Endothelial cell of umbilical vein (primary cell): Measurements from ENCODE around the gene PCP2. TPM values are rescaled to one million over a fixed set of nuclear protein-coding genes. Genes with fewer than 3 reads are reported as not detected.

Source experiments
- BruUV-seq: library from RNA; stranded (reverse); fragments of 400-500 nt; replicated peaks from 2 replicates; lab custom pipeline; 2021; lab: Mats Ljungman, UMichigan
- CTCF ChIA-PET: fragments of 300-600, 350-600 bp; sonication (Branson Sonifier 250); formaldehyde crosslinking; loops from one replicate; lab custom pipeline; 2021; ENCODE audit warnings: antibody characterized with exemption, inconsistent platforms; lab: Charles Lee
- POLR2A ChIA-PET: fragments of 300-600, 350-600 bp; sonication (Branson Sonifier 250); formaldehyde crosslinking; loops from one replicate; lab custom pipeline; 2021; ENCODE audit warnings: antibody characterized with exemption, inconsistent platforms; lab: Charles Lee
- DNase-seq: peaks from one replicate; pipeline ENCODE4 v3.0.0-alpha.2; 2011; ENCODE audit warnings: low read depth, low spot score
- FAIRE-seq: peaks from 2 replicates; lab custom pipeline; 2011; peaks lifted over from hg19 to GRCh38; lab: Jason Lieb, UNC
- H2AFZ ChIP-seq: 2 replicates; pipeline ENCODE4 v1.6.0; 2012; ENCODE audit warnings: low read depth, low read length, control low read depth, inconsistent platforms
- H3K27ac ChIP-seq: 2 replicates; pipeline ENCODE4 v1.5.1; 2011; ENCODE audit warnings: low read depth, mild to moderate bottlenecking, control low read depth, low read length, moderate library complexity; ENCODE audit not compliant: insufficient read depth
- H3K27me3 ChIP-seq, 2 experiments: 2 replicates each; pipeline versions ENCODE4 v1.6.0 to v1.6.1; 2011; ENCODE audit warnings: low read length in 2 of 2, mixed read lengths in 1 of 2; ENCODE audit not compliant: control insufficient read depth in 2 of 2, insufficient read depth in 2 of 2
- H3K36me3 ChIP-seq, 2 experiments: 2 replicates in 1 of 2; 3 replicates in 1 of 2; pipeline ENCODE4 v1.5.1; 2011; ENCODE audit warnings: low read length in 2 of 2, mild to moderate bottlenecking in 1 of 2, moderate library complexity in 1 of 2; ENCODE audit not compliant: control insufficient read depth in 2 of 2, insufficient read depth in 2 of 2; ENCODE audit errors: extremely low read depth in 1 of 2
- H3K4me1 ChIP-seq: 3 replicates; pipeline ENCODE4 v1.5.1; 2011; ENCODE audit warnings: mild to moderate bottlenecking, low read length; ENCODE audit not compliant: control insufficient read depth, insufficient read depth; ENCODE audit errors: extremely low read depth
- H3K4me2 ChIP-seq: 2 replicates; pipeline ENCODE4 v1.6.1; 2011; ENCODE audit warnings: low read length, control low read depth, mixed read lengths; ENCODE audit not compliant: insufficient read depth
- H3K4me3 ChIP-seq, 3 experiments: fragments of 200-600 bp in 1 of 3; sonication (generic), shearing (Covaris generic) in 1 of 3; replicated peaks in 1 of 3; 2 replicates each; pipeline ENCODE4 v1.5.1; 2011 to 2016; ENCODE audit warnings: control low read depth in 3 of 3, low read length in 3 of 3, mild to moderate bottlenecking in 2 of 3, inconsistent platforms in 1 of 3, low read depth in 1 of 3, moderate library complexity in 1 of 3; ENCODE audit not compliant: insufficient read depth in 1 of 3
- H3K79me2 ChIP-seq: 2 replicates; pipeline ENCODE4 v1.6.0; 2012; ENCODE audit warnings: low read length, inconsistent platforms; ENCODE audit not compliant: control insufficient read depth, insufficient read depth
- H3K9ac ChIP-seq: replicated peaks from 2 replicates; pipeline ENCODE3; 2011; ENCODE audit warnings: low read length, control low read depth; ENCODE audit not compliant: insufficient read depth; ENCODE audit errors: extremely low read depth
- H3K9me1 ChIP-seq: replicated peaks from 3 replicates; pipeline ENCODE4 v1.6.0; 2011; ENCODE audit warnings: mild to moderate bottlenecking, low read length; ENCODE audit not compliant: control insufficient read depth, insufficient read depth; ENCODE audit errors: extremely low read depth
- H3K9me3 ChIP-seq: replicated peaks from 2 replicates; pipeline ENCODE4 v1.5.1; 2012; ENCODE audit warnings: low read length, inconsistent platforms; ENCODE audit not compliant: control insufficient read depth, insufficient read depth
- H4K20me1 ChIP-seq: replicated peaks from 2 replicates; pipeline ENCODE3; 2011; ENCODE audit warnings: mild to moderate bottlenecking, low read length; ENCODE audit not compliant: control insufficient read depth, insufficient read depth; ENCODE audit errors: extremely low read depth
- CTCF ChIP-seq, 2 donors: IDR thresholded peaks; 1 replicate in 1 of 2; 2 replicates in 1 of 2; pipeline ENCODE4 v1.5.1; 2011; ENCODE audit warnings: low read length in 2 of 2, mild to moderate bottlenecking in 2 of 2, moderate library complexity in 2 of 2, control low read depth in 1 of 2, inconsistent platforms in 1 of 2, low read depth in 1 of 2; ENCODE audit not compliant: insufficient read depth in 1 of 2; ENCODE audit errors: extremely low read depth in 1 of 2
- EZH2 ChIP-seq: IDR thresholded peaks from 2 replicates; pipeline ENCODE4 v1.6.1; 2012; ENCODE audit warnings: borderline replicate concordance, low read depth, mild to moderate bottlenecking, moderate library complexity, low read length, inconsistent platforms; ENCODE audit not compliant: severe bottlenecking
- FOS ChIP-seq: IDR thresholded peaks from 2 replicates; pipeline ENCODE4 v1.6.1; 2011; ENCODE audit warnings: mild to moderate bottlenecking, low read length, moderate library complexity, borderline replicate concordance; ENCODE audit not compliant: insufficient read depth
- GATA2 ChIP-seq: IDR thresholded peaks from 2 replicates; pipeline ENCODE4 v1.7.0; 2011; ENCODE audit warnings: low read depth, mild to moderate bottlenecking, moderate library complexity, mixed read lengths, low read length; ENCODE audit not compliant: insufficient read length, insufficient read depth
- JUN ChIP-seq: IDR thresholded peaks from 2 replicates; pipeline ENCODE4 v1.6.1; 2011; ENCODE audit warnings: borderline replicate concordance, low read depth; ENCODE audit not compliant: insufficient read length, insufficient read depth
- MAX ChIP-seq: IDR thresholded peaks from 2 replicates; pipeline ENCODE4 v1.6.1; 2011; ENCODE audit not compliant: insufficient read depth, insufficient read length
- MYC ChIP-seq: IDR thresholded peaks from one replicate; pipeline ENCODE4 v1.6.1; 2011; ENCODE audit warnings: mild to moderate bottlenecking, low read depth, low read length
- POLR2A ChIP-seq: IDR thresholded peaks from 2 replicates; pipeline ENCODE4 v1.6.1; 2012; ENCODE audit warnings: low read depth, mild to moderate bottlenecking, control low read depth, low read length
- POLR2AphosphoS5 ChIP-seq: IDR thresholded peaks from 2 replicates; pipeline ENCODE4 v1.6.1; 2012; ENCODE audit warnings: low read depth, mild to moderate bottlenecking, control low read depth, low read length, moderate library complexity; ENCODE audit not compliant: insufficient read depth
- dilution Hi-C: fragments of 300-500 bp; cut with MboI; formaldehyde crosslinking; loops from one replicate; pipeline ENCODE4 v1.15.0; 2019; ENCODE audit warnings: low sequenced_read_pairs; ENCODE audit not compliant: extremely low pct_ligation_motif_present
- intact Hi-C: fragments of 100-400 bp; cut with micrococcal nuclease; formaldehyde crosslinking; loops from one replicate; pipeline ENCODE4 v1.10.0; 2022
- polyA plus RNA-seq, 4 experiments: library from polyadenylated mRNA; depleted of rRNA in 3 of 4; stranded (reverse) in 3 of 4; unstranded in 1 of 4; fragments of >200 nt; gene quantifications; 2 replicates each; pipeline versions ENCODE4 v1.2.1 to v1.2.3, GENCODE V29; 2011 to 2012; ENCODE audit warnings: missing spikeins in 1 of 4
- total RNA-seq: library from RNA; stranded (reverse); gene quantifications from 2 replicates; pipeline ENCODE4 v1.2.3, GENCODE V29; 2021

PCP2 gene
- total and polyA plus RNA-seq, 2 donors (not counting 3 experiments of a cell fraction or from before 2014, with no cell fraction given): not detected

GRCh38 chr19:7648265-7649014 is 14.9 kb upstream of the PCP2 start:
- DNase-seq (no peak), FAIRE-seq (no peak)
- no peak overlapping the region for H3K9ac ChIP-seq
- CTCF ChIA-PET: interaction anchor here (0.7 to 5.1 kb wide), 6 partner anchors 13 to 151 kb away, joined by 3 to 37 read pairs (median 4); partner anchors contain the start of gene TRAPPC5
- H3K4me1 ChIP-seq: peaks cover 4% of the 10 kb centered on the region
- no peaks in the 10 kb centered on the region for H4K20me1 ChIP-seq
- no peak overlapping the region for H2AFZ ChIP-seq
- H3K9me3 ChIP-seq: no peaks in the 10 kb centered on the region
- POLR2A ChIA-PET: interaction anchor here (0.6 kb wide), 1 partner anchor 138 kb away, joined by 3 read pairs; no protein-coding TSS in a partner anchor
- no TSS peak for BruUV-seq
- no peak overlapping the region for H3K4me3 ChIP-seq
- no peaks in the 10 kb centered on the region for H3K79me2 ChIP-seq
- H3K4me2 ChIP-seq: no peak overlapping the region
- H3K9me1 ChIP-seq: no peaks in the 10 kb centered on the region
- intact Hi-C loops: no loop called here
- no peak for TF ChIP-seq POLR2AphosphoS5
- TF ChIP-seq MAX: no peak
- no peak for TF ChIP-seq MYC
- TF ChIP-seq EZH2: no peak
- TF ChIP-seq FOS: no peak
- TF ChIP-seq POLR2A: no peak
- TF ChIP-seq GATA2: no peak
- no peak for TF ChIP-seq CTCF (IDR thresholded peaks at IDR 0.05; ENCODE audit: extremely low read depth in 1 of 2, insufficient read depth in 1 of 2, low read depth in 1 of 2, low read length in 2 of 2)
- no peak for TF ChIP-seq JUN
- no peaks in the 10 kb centered on the region for H3K36me3 ChIP-seq
- H3K27me3 ChIP-seq: peaks cover 0 to 2% of the 10 kb centered on the region in 2 experiments
- dilution Hi-C loops: no loop called here
- no peak overlapping the region for H3K27ac ChIP-seq
